Effector CD4-positive, alpha-beta T cell (primary cell): Measurements from ENCODE around the gene ALDH2.
"Not testable (repeated sequence)": the region's sequence is repeated elsewhere in the genome, so short reads cannot be mapped to it uniquely, and the experiment has no call there.

Experiments used
- DNase-seq: peaks from one replicate; pipeline ENCODE4 v3.0.0-alpha.2; 2020
- total RNA-seq: gene quantifications from one replicate; lab custom pipeline; 2026; lab: John Stamatoyannopoulos, UW

Gene ALDH2
- total RNA-seq = 1.5 reads per million

- peak; percentile 5 for DNase-seq
Observed at GRCh38 chr12:111766608-111767361, at the start of gene ALDH2. TSS of gene ALDH2 (plus strand) at chr12:111766933. CDS start at chr12:111766983, 50 bp downstream.

GRCh38 chr12:111719316-111719715, 47.4 kb upstream of the ALDH2 start:
- not testable (repeated sequence) for DNase-seq

DNA sequence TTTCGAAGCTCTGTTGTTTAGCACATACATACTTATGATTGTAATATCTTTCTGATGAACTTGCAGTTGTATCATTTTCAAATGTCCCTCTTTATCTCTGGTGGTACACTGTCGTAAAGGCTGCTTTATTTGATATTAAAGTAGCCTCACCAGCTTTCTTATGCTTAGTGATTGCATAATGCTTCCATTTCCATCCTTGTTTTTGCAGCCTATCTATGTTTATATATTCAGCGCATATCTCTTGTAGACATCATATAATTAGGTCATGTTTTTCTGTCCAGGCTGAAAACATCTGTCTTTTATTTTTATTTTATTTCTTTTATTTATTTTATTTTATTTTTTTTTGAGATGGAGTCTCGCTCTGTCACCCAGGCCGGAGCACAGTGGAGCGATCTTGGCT, 46.3 kb upstream of the ALDH2 start:
- DNase-seq = no peak

DNA sequence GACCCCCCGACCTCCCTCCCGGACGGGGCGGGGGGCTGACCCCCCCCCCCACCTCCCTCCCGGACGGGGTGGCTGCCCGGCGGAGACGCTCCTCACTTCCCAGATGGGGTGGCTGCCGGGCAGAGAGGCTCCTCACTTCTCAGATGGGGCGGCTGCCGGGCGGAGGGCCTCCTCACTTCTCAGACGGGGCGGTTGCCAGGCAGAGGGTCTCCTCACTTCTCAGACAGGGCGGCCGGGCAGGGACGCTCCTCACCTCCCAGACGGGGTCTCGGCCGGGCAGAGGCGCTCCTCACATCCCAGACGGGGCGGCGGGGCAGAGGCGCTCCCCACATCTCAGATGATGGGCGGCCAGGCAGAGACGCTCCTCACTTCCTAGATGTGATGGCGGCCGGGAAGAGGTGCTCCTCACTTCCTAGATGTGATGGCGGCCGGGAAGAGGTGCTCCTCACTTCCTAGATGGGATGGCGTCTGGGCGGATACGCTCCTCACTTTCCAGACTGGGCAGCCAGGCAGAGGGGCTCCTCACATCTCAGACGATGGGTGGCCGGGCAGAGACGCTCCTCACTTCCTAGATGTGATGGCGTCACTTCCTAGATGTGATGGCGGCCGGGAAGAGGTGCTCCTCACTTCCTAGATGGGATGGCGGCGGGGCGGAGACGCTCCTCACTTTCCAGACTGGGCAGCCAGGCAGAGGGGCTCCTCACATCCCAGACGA, 42.9 kb upstream of the ALDH2 start:
- not testable (repeated sequence) for DNase-seq

- DNase-seq = no peak
Observed at GRCh38 chr12:111728795-111729194, 37.9 kb upstream of the ALDH2 start.

- no peak for DNase-seq
Observed at GRCh38 chr12:111730420-111730819, 36.3 kb upstream of the ALDH2 start.

DNA sequence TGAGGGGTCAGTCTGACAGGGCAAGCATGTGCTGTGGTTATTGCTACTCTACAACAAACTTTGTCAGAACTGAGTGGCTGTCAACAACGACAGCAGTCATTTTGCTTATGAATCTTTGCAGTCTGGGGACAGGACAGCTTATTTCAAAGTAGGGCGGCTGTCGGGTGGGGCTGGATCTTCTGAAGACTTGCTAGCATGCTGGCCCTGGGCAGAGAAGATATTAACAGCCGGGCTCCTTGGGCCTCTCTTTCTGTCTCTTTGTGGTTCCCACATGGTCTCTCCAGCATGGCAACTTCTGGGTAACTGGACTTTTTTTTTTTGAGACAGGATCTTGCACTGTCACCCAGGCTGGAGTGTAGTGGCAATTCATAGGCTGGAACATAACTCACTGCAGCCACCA, 33.9 kb upstream of the ALDH2 start:
- DNase-seq = no peak

GRCh38 chr12:111733340-111733915, 33.3 kb upstream of the ALDH2 start:
- DNase-seq = no peak

GRCh38 chr12:111739524-111739923, 27.2 kb upstream of the ALDH2 start:
- DNase-seq = not testable (repeated sequence)

- no peak for DNase-seq
Observed at GRCh38 chr12:111741235-111741812, 25.4 kb upstream of the ALDH2 start.

GRCh38 chr12:111745211-111745610, 21.5 kb upstream of the ALDH2 start:
- DNase-seq = no peak

GRCh38 chr12:111747333-111747732, 19.4 kb upstream of the ALDH2 start:
- no peak for DNase-seq

DNA sequence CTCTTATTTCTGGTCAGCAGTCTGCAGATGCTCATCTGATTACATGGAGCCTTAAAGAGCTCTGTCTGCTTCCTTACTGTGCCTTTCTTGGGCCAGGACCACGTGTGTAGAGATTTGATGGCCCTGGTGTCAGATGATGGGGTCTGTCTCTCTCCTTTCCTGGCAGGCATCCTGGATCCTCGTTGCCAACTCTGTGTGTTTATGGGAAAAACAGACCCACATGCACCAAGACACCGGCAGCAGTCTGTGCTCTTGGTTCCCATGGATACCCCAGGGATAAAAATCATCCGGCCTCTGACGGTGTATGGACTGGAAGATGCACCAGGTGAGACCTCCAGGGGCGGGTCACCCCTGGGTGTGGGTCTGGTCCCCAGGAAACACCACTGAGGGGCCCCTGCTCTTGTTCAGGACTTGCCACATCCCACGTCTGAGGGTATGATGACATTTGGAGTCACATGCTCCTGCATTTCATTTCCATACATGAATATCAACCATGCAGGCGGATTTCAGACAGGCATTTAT, 18.5 kb upstream of the ALDH2 start:
- no peak for DNase-seq

- no peak for DNase-seq
Observed at GRCh38 chr12:111748867-111749266, 17.9 kb upstream of the ALDH2 start.

DNA sequence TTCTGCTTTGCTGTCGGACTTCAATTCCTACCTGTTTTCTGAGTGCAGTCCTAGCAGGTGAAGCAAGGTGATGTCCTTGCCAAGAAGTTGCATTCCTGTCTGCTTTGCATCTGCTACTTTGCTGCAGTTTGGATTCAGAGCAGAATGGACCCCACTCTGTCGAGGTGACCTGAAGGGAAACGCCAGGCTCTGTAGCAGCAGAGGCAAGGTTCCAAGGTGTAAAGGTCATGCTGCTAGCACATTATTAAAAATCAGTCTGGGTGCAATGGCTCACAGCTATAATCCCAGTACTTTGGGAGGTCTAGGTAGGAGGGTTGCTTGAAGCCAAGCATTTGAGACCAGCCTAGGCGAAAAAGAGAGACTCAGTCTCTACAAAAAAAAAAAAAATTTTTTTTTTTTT, 17.3 kb upstream of the ALDH2 start:
- no peak for DNase-seq

DNA sequence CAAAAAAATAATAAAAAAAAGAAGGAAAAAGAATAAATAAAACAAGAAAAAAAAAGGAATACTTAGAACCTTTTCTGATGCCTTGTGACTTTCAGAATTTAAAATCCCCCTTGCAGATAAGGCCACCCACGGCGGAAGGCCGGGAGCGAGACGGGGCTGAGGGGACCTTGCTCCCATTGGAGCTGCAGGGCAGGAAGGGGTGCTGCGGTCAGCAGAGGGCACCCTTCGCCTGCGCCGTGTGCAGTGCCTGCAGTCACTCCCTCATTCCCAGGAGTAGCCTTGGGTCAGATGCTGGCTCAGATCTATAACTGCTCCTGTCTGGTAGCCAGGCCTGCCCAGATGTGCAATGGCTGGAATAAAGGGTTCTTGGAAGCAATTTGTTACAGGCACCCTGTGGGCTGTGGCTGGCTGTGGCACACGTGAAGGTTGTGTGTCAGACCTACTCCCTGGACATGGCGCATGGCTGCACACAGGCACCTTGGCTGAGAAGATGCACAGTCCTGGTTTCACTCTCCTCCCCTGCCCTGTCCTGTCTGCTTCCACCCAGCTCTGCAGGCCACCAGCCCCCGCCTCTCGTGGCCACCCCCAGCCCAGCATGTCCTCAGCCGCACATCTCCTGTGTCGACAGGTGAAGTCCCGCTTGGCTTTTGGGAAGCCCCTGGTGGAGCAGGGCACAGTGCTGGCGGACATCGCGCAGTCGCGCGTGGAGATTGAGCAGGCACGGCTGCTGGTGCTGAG, 13.4 kb upstream of the ALDH2 start:
- no peak for DNase-seq

DNA sequence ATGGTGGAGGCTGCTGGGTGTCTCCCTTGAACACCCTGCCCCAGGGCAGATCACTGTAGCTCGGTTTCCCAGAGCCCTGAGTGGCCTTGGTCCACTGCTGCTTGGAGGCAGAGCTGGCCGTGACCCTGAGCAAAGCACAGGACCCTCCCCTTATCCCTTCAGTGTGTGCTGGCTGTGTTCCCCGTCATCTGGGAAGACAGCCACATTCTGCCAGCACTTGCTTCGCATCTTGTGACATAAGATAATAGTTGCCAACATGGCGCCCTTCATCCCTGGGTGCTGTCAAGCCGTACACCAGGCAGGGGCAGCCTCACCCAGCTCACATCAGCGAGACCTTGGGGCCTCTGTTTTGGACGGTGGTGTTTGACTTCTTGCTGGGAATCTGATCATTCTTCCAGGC, 12.1 kb upstream of the ALDH2 start:
- DNase-seq = no peak

- DNase-seq = no peak
Observed at GRCh38 chr12:111756196-111756595, 10.5 kb upstream of the ALDH2 start.

DNA sequence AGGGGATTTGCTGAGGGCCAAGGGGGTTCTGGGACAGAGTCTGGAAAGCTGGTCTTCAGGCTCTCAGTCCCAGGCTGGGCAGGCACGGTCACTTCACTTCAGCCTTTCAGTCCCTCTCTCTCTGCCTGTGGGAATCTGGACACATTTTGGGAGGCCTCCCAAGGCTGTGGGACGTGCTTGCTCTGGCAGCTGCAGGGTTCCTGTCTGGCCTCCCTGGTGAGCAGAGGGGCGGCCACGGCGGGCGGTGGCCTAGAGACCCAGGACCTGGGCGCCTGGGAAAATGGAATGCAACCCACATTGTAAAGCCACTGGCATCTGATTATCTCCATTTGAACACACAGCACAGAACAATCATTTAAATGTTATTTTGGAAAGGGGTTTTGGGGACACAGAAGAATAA, 10.1 kb upstream of the ALDH2 start:
- no peak for DNase-seq

DNA sequence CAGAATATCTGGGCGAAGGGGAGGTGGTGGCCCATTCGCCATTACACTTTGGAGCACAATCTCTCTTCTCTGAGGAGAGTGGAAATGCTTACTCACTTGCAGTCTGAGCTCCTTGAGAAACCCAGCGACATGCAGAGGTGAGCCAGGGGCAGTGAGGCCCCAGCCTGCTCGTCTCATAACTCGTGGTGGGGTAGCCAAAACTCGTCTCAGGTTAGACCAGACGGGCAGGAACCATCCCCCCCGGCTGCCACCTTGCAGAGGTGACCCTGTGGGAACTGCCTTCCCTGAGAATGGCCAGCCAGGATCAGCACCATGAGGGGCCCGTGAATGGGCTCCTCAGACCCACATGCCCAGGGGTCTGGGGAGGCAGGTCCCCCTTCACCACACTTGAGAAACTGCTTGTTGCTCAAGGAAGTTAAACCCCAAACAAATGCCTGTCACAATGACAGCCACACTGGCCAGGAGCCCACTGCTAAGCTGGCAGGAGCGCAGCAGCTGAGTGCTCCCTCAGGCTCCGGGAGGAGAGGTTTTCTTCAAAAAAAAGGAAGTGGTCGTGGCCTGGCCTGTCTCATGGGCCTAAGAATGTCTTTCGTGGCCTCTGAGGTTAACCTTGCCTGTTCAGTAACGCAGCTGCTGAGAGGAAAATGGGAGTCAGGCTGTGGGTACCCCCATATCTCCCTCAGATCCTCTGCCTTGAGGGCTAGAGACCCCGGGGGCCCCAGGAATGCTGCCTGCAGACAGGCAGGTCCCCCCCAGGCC, 9.2 kb upstream of the ALDH2 start:
- no peak for DNase-seq

DNA sequence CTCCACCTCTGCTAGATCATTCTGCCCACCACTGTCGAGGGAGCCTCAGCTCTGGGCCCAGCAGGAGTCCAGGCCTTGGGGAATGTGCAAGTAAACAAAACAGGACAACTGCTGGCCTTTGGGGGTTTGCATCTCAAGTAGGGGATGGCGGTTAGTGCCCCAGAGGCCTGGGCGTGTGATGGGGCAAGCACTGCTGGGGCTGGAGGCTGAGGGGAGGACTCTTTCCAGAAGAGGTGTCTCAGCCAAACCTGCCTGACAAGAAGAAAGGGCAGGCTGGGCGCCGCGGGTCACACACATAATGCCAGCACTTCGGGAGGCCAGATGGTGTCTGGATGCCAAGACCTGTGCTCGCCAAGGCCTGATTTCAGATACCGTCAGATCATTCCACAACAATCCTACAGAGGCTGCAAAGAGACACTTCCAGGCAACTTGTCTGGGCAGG, 8.6 kb upstream of the ALDH2 start:
- no peak for DNase-seq

DNA sequence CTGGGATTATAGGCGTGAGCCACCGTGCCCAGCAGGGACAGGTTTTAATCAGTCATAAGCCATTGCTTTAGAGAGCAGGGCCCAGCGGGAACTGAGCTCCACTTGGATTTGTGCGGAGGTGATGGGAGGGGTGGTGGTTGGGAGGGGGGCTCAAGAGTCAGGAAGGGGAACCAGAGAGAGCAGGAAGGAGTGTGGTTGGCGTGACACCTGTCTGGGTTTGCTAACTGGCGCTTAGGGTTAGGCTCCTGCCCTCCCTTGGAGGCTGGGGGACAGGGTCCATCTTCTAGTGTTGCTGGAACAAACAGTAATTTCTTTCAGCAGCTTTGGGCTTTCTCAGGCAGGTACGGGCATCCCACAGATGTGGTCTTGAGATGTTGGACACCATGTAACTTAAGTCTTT, 7.5 kb upstream of the ALDH2 start:
- DNase-seq = no peak
